Measurements from ENCODE around the gene HDAC9. TPM values are rescaled to one million over a fixed set of nuclear protein-coding genes. Genes with fewer than 3 reads are reported as not detected.

The HDAC9 gene
- total and polyA plus RNA-seq, 2 experiments from 2014 or later = 32.7 to 101 TPM

DNA sequence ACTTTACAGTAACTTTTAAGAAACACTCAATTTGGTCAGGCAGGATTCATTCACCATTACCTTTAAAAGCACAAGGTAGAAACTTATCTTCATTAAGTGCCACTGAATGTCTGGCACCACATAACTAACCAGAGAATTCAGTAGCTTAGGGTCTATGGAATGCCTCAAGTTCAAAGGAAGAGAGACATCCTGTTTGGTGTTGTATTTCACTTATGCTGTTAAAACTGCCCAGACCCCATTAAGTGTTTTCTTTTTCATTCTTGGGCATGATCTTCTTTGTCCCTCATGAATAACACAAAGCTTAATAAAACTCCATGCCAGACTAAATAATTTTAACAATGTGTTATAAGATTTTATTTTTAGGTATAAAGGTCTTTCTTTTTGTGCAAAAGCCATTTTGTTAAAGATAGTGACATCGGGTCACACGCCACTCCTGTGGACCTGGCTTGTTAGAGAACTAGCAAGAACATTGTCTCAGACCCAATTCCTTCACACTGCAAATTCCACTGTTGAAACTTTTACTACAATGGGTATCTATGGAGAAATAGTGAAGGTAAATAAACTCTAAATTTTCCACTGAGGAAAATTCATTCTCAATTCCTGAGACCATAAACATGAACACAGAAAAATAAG, 400.9 kb downstream of the HDAC9 start:
- TF ChIP-seq, protein P1, sequence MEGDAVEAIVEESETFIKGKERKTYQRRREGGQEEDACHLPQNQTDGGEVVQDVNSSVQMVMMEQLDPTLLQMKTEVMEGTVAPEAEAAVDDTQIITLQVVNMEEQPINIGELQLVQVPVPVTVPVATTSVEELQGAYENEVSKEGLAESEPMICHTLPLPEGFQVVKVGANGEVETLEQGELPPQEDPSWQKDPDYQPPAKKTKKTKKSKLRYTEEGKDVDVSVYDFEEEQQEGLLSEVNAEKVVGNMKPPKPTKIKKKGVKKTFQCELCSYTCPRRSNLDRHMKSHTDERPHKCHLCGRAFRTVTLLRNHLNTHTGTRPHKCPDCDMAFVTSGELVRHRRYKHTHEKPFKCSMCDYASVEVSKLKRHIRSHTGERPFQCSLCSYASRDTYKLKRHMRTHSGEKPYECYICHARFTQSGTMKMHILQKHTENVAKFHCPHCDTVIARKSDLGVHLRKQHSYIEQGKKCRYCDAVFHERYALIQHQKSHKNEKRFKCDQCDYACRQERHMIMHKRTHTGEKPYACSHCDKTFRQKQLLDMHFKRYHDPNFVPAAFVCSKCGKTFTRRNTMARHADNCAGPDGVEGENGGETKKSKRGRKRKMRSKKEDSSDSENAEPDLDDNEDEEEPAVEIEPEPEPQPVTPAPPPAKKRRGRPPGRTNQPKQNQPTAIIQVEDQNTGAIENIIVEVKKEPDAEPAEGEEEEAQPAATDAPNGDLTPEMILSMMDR (IDR thresholded peaks at IDR 0.05; ENCODE audit: low read depth, low read length) = no peak
- peak; percentile 17 to 51 for DNase-seq (ENCODE audit: low read depth in 1 of 2, low spot score in 1 of 2)
- Histone ChIP-seq H3K27me3 (no peaks in the 10 kb centered on the region), H3K27ac (no peak overlapping the region), H3K36me3 (no peaks in the 10 kb centered on the region), H3K4me3 (no peak overlapping the region), H3K4me1 (ENCODE audit: low read depth) (peaks cover 18% of the 10 kb centered on the region), H3K9me3 (ENCODE audit: low read depth) (no peaks in the 10 kb centered on the region)

DNA sequence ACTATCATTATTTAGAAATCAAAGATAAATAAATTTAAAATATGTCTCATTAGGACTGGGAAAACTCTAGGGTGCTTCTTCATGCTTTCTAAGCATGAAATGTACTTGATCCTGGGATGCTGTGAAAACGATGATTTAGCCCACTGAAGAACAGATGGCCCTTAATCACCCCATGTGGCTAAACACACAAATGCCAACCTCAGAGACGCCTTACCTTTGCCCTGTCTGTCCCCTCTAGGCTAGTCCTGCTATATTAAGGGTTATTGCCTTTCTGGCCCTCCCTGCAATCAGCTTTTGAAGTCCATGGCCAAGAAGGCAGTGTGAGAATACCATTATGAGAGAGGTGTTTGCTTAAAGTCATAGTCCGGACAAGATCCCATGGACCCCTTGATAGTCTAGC, 404.7 kb downstream of the HDAC9 start:
- no peaks in the 10 kb centered on the region for H3K9me3 ChIP-seq (ENCODE audit: low read depth)
- peaks cover 9% of the 10 kb centered on the region for H3K4me1 ChIP-seq (ENCODE audit: low read depth)
- no peaks in the 10 kb centered on the region for H3K36me3 ChIP-seq
- DNase-seq (ENCODE audit: low read depth in 1 of 2, low spot score in 1 of 2) = no peak
- TF ChIP-seq, protein P1 (IDR thresholded peaks at IDR 0.05; ENCODE audit: low read depth, low read length) = no peak
- no peaks in the 10 kb centered on the region for H3K27me3 ChIP-seq
- H3K4me3 ChIP-seq = no peak overlapping the region
- H3K27ac ChIP-seq = no peak overlapping the region

DNA sequence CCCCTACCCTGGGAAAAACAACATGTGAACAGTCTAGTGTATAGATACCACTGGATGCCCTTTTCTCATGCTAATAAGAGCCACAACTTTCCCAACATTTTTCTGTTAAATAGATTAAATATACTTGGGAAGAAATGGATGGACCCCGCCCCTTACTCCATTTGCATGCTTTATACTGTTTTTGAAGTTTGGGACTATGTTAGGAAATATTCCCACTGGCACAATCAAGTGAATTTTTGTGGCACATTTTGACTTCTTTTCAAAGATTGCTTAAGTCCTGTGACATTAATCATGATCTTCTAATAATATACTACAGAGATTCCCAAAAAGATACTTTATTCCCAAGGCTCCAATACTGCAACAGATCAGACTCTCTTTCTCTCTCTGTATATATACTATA, 405.3 kb downstream of the HDAC9 start:
- Histone ChIP-seq H3K4me1 (ENCODE audit: low read depth) (peaks cover 9% of the 10 kb centered on the region), H3K27me3 (no peaks in the 10 kb centered on the region), H3K36me3 (no peaks in the 10 kb centered on the region), H3K9me3 (ENCODE audit: low read depth) (no peaks in the 10 kb centered on the region), H3K4me3 (no peak overlapping the region), H3K27ac (no peak overlapping the region)
- TF ChIP-seq, protein P1 (IDR thresholded peaks at IDR 0.05; ENCODE audit: low read depth, low read length) = no peak
- peak in 1 of 2 donors; percentile 23 for DNase-seq (ENCODE audit: low read depth in 1 of 2, low spot score in 1 of 2)

DNA sequence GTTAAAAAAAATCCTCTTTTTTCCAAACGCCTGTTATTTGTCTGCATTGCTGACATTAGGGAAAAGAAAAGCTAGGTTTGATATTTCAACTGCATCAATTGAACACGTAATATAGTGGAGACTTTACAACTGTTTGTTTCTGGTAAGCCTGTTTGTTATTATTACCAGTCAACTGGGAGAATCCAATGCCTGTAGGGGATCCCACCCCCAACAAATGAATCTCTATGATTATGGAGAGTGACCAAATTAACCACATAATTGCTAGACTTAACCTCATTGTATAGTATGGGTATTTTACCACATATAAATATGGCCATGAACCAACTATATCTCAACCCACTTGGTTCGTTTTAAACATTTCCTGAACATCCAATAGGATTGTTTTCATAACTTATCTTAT, 405.8 kb downstream of the HDAC9 start:
- TF ChIP-seq, protein P1 (IDR thresholded peaks at IDR 0.05; ENCODE audit: low read depth, low read length) = no peak
- Histone ChIP-seq H3K36me3 (no peaks in the 10 kb centered on the region), H3K9me3 (ENCODE audit: low read depth) (no peaks in the 10 kb centered on the region), H3K27me3 (no peaks in the 10 kb centered on the region), H3K27ac (no peak overlapping the region), H3K4me1 (ENCODE audit: low read depth) (peaks cover 4% of the 10 kb centered on the region), H3K4me3 (no peak overlapping the region)
- no peak for DNase-seq (ENCODE audit: low read depth in 1 of 2, low spot score in 1 of 2)

DNA sequence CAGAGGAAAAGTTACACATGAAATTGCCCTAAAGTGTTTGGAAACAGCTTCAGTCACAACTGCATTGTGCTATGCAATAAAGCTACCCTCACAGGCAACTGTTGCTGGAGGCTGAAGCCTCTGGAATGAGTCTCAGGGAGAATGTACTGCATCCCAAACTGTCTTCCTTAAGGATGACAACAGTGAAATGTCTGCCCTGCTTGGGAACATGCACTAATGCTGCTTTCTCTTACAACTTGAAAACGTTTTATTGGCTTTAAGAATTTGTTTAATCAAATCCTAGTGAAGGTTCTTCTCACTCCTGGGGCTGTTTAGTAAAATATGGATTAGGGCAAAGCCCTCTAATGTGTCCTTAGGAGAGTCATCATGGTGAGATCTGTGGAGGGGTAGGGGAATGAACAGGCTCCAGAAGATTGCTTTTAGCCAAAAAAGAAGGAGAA, 406.5 kb downstream of the HDAC9 start:
- no peaks in the 10 kb centered on the region for H3K9me3 ChIP-seq (ENCODE audit: low read depth)
- TF ChIP-seq, protein P1 (IDR thresholded peaks at IDR 0.05; ENCODE audit: low read depth, low read length) = no peak
- H3K27me3 ChIP-seq = no peaks in the 10 kb centered on the region
- no peak overlapping the region for H3K4me3 ChIP-seq
- no peak for DNase-seq (ENCODE audit: low read depth in 1 of 2, low spot score in 1 of 2)
- no peaks in the 10 kb centered on the region for H3K4me1 ChIP-seq (ENCODE audit: low read depth)
- no peak overlapping the region for H3K27ac ChIP-seq
- H3K36me3 ChIP-seq = no peaks in the 10 kb centered on the region
